Activated T-cell treated with anti-CD3 and anti-CD28 coated beads, Interleukin-2, amount 50 U/mL, for 24 hours (primary cell): Measurements from ENCODE around the gene C3AR1.
"Not testable (repeated sequence)": the region's sequence is repeated elsewhere in the genome, so short reads cannot be mapped to it uniquely, and the experiment has no call there.

Experiments used
- DNase-seq: peaks from one replicate; pipeline ENCODE4 v3.0.0-alpha.2; 2020
- H3K27ac Mint-ChIP-seq: 2 replicates; pipeline ENCODE4 v1.8.0; 2020; ENCODE audit warnings: mild to moderate bottlenecking, mixed read lengths
- H3K27me3 Mint-ChIP-seq: 2 replicates; pipeline ENCODE4 v1.8.0; 2020; ENCODE audit warnings: mixed read lengths
- H3K36me3 Mint-ChIP-seq: 2 replicates; pipeline ENCODE4 v1.8.0; 2020; ENCODE audit warnings: low read depth, mixed read lengths
- H3K4me1 Mint-ChIP-seq: 2 replicates; pipeline ENCODE4 v1.8.0; 2020; ENCODE audit warnings: low read depth, mixed read lengths
- H3K4me3 Mint-ChIP-seq: 2 replicates; pipeline ENCODE4 v1.8.0; 2020; ENCODE audit warnings: mild to moderate bottlenecking, moderate library complexity, mixed read lengths
- H3K9me3 Mint-ChIP-seq: 2 replicates; pipeline ENCODE4 v1.8.0; 2020; ENCODE audit warnings: mixed read lengths

C3AR1 gene

DNA sequence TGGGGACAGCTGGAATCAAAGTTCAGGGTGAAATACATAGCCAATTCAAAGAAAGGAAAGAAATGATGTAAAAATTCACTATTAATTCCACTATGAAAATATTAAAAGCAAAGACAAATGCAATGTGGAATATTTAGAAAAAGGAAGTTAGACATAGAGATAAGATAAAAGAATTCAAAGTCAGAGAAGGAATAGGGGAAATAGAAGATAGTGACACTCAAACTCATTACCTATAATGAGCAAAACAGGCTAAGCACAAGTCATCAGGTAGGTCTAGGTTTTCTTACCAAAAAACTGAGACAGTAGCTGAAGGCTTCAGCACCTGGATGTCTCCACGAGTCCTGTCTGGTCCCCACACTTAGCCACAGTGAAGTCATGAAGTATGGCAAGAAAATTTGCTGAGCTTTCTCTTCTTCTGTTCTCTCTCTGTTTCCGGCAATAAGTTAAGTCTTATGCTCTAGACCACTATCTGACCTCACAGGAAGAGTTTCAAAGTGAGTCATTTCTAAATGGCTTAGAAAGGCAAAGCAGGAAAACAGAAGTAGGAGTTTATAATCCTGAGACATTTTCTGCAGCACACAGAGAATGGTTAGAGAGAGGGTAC is at the start of gene C3AR1:
C3AR1 (minus strand) TSS at position 369 of the 604 bp plus-strand sequence. CDS start 6,174 bp downstream, outside the sequence.
- peaks cover 36% of the 10 kb centered on the region for H3K4me1 Mint-ChIP-seq
- peak within 1 kb of the TSS; percentile 51 for H3K4me3 Mint-ChIP-seq
- DNase-seq: peak; percentile 43

DNA sequence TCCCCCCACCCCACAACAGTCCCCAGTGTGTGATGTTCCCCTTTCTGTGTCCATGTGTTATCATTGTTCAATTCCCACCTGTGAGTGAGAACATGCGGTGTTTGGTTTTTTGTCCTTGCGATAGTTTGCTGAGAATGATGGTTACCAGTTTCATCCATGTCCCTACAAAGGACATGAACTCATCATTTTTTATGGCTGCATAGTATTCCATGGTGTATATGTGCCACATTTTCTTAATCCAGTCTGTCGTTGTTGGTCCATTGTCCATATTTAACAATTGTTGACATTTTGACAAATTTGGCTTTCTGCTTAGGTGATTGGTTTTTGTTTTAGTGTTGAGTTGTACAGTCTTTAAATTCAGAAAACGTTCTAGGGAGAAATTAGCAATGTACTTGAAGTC is 47.0 kb upstream of the C3AR1 start:
- not testable (repeated sequence) for DNase-seq, H3K27me3 Mint-ChIP-seq, H3K27ac Mint-ChIP-seq, H3K4me1 Mint-ChIP-seq, H3K4me3 Mint-ChIP-seq, H3K9me3 Mint-ChIP-seq
- peaks cover 19% of the 10 kb centered on the region for H3K36me3 Mint-ChIP-seq

More for the DNA sequence above, at the start of gene C3AR1:
- no peaks in the 10 kb centered on the region for H3K9me3 Mint-ChIP-seq
- H3K27me3 Mint-ChIP-seq: no peaks in the 10 kb centered on the region
- H3K36me3 Mint-ChIP-seq: no peaks in the 10 kb centered on the region
- peak within 1 kb of the TSS; percentile 86 for H3K27ac Mint-ChIP-seq

DNA sequence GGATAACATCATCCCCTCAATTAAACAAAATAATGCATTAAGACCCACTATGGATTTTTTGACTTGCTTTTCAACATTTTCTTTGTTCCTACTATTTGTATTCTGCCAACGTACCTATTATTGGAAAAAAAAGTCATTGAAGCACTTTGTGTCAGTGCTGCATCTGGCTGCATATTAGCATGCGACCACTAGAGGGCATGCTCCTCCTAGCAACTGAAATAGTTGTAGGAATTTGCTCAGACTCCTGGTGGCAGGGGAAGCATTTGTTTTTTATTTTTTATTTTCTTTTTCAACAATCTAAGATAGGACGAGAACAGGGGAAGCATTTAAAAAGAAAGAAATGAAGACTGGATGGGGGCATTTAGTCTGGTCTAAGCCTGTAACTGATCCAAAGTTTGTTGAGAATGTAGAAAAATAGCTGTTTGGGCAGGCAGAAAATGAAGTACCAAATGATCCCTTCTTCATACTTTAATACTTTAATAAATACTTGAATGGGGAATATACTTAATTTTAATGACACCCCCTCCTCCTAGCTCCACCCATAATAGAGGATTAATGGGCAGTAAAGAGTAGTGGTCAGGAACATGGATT is 42.7 kb upstream of the C3AR1 start:
- Mint-ChIP-seq H3K4me1 (peaks cover 1% of the 10 kb centered on the region), H3K36me3 (peaks cover 44% of the 10 kb centered on the region), H3K9me3 (no peaks in the 10 kb centered on the region), H3K27me3 (no peaks in the 10 kb centered on the region), H3K4me3 (no peak overlapping the region), H3K27ac (no peak overlapping the region)
- DNase-seq: peak; percentile 81

DNA sequence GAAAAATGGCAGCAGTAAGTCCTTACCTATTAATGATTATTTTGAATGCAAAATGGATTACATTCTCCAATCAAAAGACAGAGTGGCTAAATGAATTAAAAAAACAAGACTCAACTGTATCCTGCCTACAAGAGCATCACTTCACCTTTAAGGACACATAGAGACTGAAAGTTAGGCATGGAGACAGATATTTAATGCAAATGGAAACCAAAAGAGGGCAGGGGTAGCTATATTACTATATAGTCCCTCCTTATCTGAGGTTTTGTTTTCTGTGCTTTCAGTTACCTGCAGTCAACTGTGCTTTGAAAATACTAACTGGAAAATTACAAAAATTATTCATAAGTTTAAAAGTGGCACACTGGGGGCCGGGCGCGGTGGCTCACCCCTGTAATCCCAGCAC is 33.1 kb upstream of the C3AR1 start:
- Mint-ChIP-seq H3K4me1 (peaks cover 8% of the 10 kb centered on the region), H3K4me3 (no peak overlapping the region), H3K27ac (peak overlapping the region; percentile 2), H3K27me3 (no peaks in the 10 kb centered on the region), H3K36me3 (peaks cover 63% of the 10 kb centered on the region), H3K9me3 (no peaks in the 10 kb centered on the region)
- DNase-seq: no peak

DNA sequence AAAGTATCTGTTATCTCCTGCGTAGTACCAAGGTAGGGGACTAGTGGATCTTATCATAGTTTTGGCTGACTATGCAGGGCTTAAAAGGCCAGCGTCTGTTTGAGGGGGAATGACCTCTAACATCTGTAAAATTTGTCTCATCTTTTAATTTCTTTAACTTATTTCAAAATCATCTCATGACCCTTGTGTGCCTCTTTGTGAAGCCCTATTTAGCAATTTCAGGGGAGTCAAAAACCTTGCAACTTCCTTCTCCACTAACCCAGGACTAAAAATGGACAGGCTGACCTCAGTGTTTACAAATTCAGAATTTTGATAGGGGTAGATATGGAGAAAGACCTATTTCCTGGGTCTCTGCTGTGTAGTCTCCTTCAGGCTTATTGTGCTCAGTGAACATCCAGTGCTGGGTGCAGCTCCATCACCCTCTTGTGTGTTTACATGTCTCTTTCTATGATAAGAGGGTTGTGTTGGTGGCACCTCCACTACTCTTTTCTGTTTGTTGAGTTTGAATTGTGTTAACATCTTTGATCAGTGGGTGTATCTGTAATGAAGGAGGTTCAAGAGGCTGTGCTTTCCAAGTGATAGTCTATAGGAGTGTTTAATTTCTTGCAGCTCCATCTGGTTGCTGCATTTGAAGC is 30.2 kb upstream of the C3AR1 start:
- no peak for DNase-seq
- Mint-ChIP-seq H3K4me3 (no peak overlapping the region), H3K4me1 (peaks cover 8% of the 10 kb centered on the region), H3K27me3 (no peaks in the 10 kb centered on the region), H3K9me3 (no peaks in the 10 kb centered on the region), H3K27ac (peak overlapping the region; percentile 74), H3K36me3 (peaks cover 82% of the 10 kb centered on the region)

DNA sequence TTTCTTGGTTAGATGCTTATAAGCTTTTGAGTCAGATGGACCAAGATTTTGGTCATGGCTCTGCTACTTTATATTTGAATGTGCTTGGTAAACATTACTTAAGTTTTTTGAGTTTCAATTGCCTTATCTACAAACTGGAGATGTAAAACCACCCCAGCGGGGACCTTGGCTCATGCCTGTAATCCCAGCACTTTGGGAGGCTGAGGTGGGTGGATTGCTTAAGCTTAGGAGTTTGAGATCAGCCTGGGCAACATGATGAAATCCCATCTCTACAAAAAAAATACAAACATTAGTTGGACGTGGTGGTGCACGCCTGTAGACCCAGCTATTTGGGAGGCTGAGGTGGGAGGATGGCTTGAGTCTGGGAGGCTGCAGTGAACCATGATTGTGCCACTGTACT is 27.1 kb upstream of the C3AR1 start:
- Mint-ChIP-seq H3K4me3 (no peak overlapping the region), H3K4me1 (peaks cover 17% of the 10 kb centered on the region), H3K27me3 (no peaks in the 10 kb centered on the region), H3K27ac (no peak overlapping the region), H3K9me3 (no peaks in the 10 kb centered on the region), H3K36me3 (peaks cover 91% of the 10 kb centered on the region)
- no peak for DNase-seq

DNA sequence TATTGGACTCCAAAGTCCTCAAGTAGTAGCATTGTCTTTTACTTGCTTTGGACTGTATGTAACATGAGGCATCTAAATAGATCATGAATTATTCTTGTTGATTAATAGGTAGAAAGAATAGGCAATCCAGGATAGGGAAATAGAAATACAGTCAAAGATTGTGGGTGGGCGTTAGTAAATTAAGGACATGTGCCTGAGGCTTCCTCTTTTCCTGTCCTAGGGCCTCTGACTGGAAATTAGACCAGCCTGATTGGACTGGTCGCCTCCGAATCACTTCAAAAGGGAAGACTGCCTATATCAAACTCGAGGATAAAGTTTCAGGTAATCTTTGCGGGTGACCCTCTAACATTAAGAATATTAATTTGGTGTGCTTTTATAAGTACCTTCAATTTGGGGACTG is 23.6 kb upstream of the C3AR1 start:
- H3K27ac Mint-ChIP-seq: peak overlapping the region; percentile 69
- no peak overlapping the region for H3K4me3 Mint-ChIP-seq
- no peak for DNase-seq
- peaks cover 42% of the 10 kb centered on the region for H3K4me1 Mint-ChIP-seq
- H3K27me3 Mint-ChIP-seq: no peaks in the 10 kb centered on the region
- no peaks in the 10 kb centered on the region for H3K9me3 Mint-ChIP-seq
- peaks cover 84% of the 10 kb centered on the region for H3K36me3 Mint-ChIP-seq

DNA sequence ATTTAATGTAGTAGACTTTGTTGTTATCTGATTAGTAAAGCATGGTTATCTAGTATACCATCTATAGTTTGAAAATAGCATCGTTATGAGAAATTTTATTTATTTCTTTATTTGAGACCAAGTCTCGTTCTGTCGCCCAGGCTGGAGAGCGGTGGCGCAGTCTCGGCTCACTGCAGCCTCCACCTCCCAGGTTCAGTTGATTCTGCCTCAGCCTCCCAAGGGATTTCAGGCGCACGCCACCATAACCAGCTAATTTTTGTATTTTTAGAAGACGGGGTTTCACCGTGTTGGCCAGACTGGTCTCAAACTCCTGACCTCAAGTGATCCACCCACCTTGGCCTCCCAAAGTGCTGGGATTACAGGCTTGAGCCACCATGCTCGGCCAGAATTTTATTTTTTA is 23.1 kb upstream of the C3AR1 start:
- Mint-ChIP-seq H3K4me1 (peaks cover 47% of the 10 kb centered on the region), H3K27ac (peak overlapping the region; percentile 92), H3K36me3 (peaks cover 84% of the 10 kb centered on the region)
- H3K27me3 Mint-ChIP-seq, H3K9me3 Mint-ChIP-seq, DNase-seq, H3K4me3 Mint-ChIP-seq: not testable (repeated sequence)

DNA sequence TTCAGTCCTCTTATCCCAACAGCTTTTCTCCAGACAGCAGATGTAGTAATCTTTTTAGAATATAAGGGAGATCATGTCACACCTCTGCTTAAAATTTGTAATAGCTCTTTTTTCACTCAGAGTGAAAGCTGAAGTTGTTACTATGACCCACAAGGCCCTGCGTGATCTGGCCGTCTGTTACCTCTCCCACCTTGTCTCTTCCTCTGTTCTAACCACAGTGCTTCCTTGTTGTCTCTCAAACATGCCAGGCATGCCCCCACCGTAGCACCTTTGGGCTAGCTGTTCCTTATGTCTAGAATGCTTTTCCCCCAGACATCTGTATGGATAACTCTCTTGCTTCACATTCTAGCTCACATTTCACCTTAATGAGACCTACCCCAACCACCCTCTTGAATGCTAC is 22.4 kb upstream of the C3AR1 start:
- H3K4me1 Mint-ChIP-seq: peaks cover 54% of the 10 kb centered on the region
- peaks cover 86% of the 10 kb centered on the region for H3K36me3 Mint-ChIP-seq
- no peaks in the 10 kb centered on the region for H3K27me3 Mint-ChIP-seq
- H3K9me3 Mint-ChIP-seq: no peaks in the 10 kb centered on the region
- peak overlapping the region; percentile 53 for H3K4me3 Mint-ChIP-seq
- peak; percentile 39 for DNase-seq
- peak overlapping the region; percentile 92 for H3K27ac Mint-ChIP-seq

DNA sequence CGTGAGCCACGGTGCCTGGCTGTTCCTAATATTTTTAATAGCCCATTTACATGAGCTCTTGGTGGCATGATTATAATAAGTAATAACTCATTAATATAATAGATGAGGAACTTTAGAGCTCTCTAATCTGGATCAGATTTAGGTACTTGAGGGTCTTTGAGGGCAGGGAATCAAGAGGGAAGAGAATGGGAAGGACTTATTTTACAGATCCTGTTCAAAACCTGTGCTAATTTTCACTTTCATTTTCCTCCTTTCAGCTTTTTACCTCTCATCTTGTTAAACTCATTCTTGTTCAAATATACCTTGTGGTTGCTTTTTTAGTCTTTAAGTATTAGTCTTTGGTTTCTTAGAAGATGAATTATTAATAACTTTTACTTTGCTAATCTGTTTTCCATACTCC is 21.5 kb upstream of the C3AR1 start:
- Mint-ChIP-seq H3K9me3 (no peaks in the 10 kb centered on the region), H3K27ac (peak overlapping the region; percentile 92), H3K4me3 (peak overlapping the region; percentile 53), H3K36me3 (peaks cover 85% of the 10 kb centered on the region), H3K27me3 (no peaks in the 10 kb centered on the region), H3K4me1 (peaks cover 58% of the 10 kb centered on the region)
- no peak for DNase-seq

DNA sequence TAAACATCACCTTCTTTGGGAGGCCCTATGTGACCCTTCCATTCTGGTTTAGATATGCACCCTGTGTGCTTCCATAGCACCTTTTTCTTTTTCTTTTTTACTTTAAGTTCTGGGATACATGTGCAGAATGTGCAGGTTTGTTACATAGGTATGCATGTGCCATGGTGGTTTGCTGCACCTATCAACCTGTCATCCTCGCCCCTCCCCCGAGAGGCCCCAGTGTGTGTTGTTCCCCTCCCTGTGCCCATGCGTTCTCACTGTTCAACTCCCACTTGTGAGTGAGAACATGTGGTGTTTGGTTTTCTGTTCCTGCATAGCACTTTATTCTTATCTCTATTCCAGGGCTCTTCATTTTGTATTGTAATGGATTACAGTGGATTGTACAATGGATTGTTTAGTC is 18.2 kb upstream of the C3AR1 start:
- not testable (repeated sequence) for H3K9me3 Mint-ChIP-seq, H3K27me3 Mint-ChIP-seq
- H3K27ac Mint-ChIP-seq: peak overlapping the region; percentile 95
- peak; percentile 44 for DNase-seq
- H3K36me3 Mint-ChIP-seq: peaks cover 67% of the 10 kb centered on the region
- peaks cover 70% of the 10 kb centered on the region for H3K4me1 Mint-ChIP-seq
- H3K4me3 Mint-ChIP-seq: peak overlapping the region; percentile 91

DNA sequence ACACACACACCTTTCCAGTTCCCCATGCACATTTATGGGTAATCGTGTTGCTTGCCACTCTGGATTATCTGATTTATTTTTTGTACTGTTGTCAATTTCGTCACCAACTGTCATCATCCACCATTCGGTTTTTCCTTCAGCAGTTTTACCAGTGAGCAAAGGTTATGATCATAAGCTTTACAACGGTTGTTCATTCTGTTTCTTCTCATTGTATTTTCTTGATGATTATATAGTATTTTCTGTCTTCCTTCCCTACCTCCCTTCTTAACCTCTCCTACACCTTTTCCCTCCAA is 16.6 kb upstream of the C3AR1 start:
- no peaks in the 10 kb centered on the region for H3K9me3 Mint-ChIP-seq
- H3K4me3 Mint-ChIP-seq: peak overlapping the region; percentile 91
- no peak for DNase-seq
- peaks cover 53% of the 10 kb centered on the region for H3K36me3 Mint-ChIP-seq
- peaks cover 72% of the 10 kb centered on the region for H3K4me1 Mint-ChIP-seq
- no peaks in the 10 kb centered on the region for H3K27me3 Mint-ChIP-seq
- peak overlapping the region; percentile 95 for H3K27ac Mint-ChIP-seq

DNA sequence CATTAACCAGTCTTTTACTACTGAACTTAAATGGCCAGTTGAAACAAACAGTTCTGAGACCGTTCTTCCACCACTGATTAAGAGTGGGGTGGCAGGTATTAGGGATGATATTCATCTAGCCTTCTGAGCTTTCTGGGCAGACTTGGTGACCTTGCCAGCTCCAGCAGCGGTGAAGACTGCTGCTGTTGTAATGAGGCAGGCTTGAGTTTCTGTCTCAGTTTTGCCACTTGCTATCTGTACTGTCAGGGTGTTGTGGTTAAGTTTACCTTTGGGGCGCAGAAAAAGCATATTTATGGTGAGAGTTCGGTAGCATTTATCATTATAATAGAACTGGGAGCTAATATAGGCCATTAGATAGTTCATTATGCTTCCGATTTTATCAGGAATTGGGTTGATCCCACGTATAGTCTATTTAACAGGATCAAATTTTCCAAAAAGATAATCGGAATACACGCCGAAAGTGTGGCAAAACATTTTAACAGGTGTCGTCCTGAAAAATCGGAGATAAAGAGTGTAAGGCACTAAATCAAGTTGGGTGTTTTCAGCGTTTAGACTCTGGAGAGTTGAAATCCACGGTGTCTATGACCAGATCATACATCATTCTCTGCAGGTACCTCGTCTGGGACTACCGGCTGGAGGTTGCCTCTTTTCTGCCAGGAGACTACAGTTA is 15.2 kb upstream of the C3AR1 start:
- peak overlapping the region; percentile 95 for H3K27ac Mint-ChIP-seq
- H3K9me3 Mint-ChIP-seq: no peaks in the 10 kb centered on the region
- peak overlapping the region; percentile 91 for H3K4me3 Mint-ChIP-seq
- no peak for DNase-seq
- H3K36me3 Mint-ChIP-seq: peaks cover 45% of the 10 kb centered on the region
- peaks cover 69% of the 10 kb centered on the region for H3K4me1 Mint-ChIP-seq
- H3K27me3 Mint-ChIP-seq: no peaks in the 10 kb centered on the region

DNA sequence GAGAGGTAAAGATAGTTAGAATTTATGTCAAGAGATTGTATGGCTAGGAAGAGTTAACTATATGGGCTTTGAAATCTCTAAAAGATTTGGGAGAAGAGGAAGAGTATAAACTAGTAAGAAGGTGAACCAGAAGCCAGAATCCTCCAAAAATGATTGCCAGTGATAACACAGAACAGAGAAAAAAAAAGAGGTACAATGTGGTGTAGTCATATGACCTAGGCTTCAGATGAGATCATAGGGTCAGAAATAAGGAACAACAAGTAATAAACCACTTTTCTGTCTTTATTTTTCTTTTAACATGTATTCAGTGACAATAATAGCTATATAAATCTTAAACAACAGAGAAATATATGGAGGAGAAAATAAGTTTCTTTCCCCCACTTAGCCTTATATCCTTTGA is 14.0 kb upstream of the C3AR1 start:
- Mint-ChIP-seq H3K27ac (peak overlapping the region; percentile 95), H3K9me3 (no peaks in the 10 kb centered on the region), H3K27me3 (no peaks in the 10 kb centered on the region), H3K4me1 (peaks cover 59% of the 10 kb centered on the region), H3K36me3 (peaks cover 34% of the 10 kb centered on the region), H3K4me3 (no peak overlapping the region)
- DNase-seq: no peak

DNA sequence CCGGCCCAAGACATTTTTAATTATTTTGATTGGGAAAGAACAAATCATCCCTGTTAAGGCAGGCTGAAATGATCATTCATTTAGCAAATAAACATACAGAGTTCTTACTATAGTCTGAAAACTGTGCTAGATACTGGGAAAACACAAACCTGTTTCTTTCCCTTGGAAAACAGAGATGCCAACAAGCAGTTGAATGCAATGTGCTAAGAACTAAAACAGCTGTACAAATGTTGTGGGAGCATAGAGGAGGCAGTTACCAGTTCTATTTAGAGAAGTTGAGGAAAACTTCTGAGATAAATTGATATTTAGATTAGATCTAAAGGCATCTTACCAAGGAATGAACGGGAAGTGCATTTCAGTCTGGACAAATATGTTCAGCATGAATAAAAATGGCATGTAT is 12.8 kb upstream of the C3AR1 start:
- H3K4me1 Mint-ChIP-seq: peaks cover 50% of the 10 kb centered on the region
- no peaks in the 10 kb centered on the region for H3K9me3 Mint-ChIP-seq
- H3K36me3 Mint-ChIP-seq: peaks cover 24% of the 10 kb centered on the region

More for the DNA sequence above, 12.8 kb upstream of the C3AR1 start:
- DNase-seq: no peak
- Mint-ChIP-seq H3K4me3 (no peak overlapping the region), H3K27me3 (no peaks in the 10 kb centered on the region), H3K27ac (peak overlapping the region; percentile 95)
